HG03520 (cell line): ENCODE results near the gene CLCN3.
"Not testable (repeated sequence)": the region's sequence is repeated elsewhere in the genome, so short reads cannot be mapped to it uniquely, and the experiment has no call there.

Experiments
- ATAC-seq: cut with Tn5 transposase; IDR thresholded peaks from one replicate; pipeline ENCODE4 v1.9.1; 2021; ENCODE audit warnings: mild to moderate bottlenecking, moderate library complexity; ENCODE audit not compliant: unreplicated experiment

The CLCN3 gene

DNA sequence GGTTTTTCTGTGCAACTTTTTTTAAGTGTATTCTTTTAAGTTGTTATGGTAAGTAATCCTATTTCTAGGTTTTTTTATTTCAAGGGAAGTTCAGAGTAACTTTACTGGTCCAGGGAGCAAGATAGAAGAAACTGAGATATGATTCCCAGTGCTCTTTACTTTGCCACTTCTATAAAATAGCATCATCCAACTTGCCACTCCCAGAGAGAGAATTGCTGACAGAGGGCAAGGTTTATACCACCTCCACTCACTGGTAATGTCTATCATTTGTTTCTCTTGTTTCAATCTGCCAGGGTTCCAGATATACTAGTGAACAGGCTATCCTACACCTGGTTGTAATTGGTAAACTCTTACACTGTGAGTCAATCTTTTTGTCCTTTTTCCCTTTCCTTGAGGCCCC lies 3.5 kb upstream of the CLCN3 start:
- no peak for ATAC-seq

- no peak for ATAC-seq
These were observed 3.1 kb upstream of the CLCN3 start for GRCh38 chr4:169617306-169617705.

DNA sequence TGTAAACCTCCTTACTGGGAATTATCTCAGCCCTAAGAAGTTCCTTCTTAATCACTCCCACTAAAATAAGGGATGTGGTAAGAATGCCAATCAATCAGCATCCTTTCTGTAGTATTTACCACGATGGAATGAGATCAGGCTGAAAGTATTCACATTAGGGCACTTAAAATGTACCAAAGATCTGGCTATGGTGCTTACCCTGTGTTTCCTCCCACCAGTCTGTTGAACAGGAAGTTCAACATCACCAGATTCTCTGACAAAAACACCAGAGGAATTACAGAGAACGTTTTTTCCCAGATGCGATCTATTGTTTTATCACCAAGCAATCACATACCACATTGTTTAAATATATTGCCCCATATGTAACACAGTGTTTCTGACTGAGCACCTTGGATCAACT lies 2.1 kb upstream of the CLCN3 start:
- ATAC-seq: no peak

GRCh38 chr4:169618986-169619385 lies 1.4 kb upstream of the CLCN3 start:
- ATAC-seq: no peak

DNA sequence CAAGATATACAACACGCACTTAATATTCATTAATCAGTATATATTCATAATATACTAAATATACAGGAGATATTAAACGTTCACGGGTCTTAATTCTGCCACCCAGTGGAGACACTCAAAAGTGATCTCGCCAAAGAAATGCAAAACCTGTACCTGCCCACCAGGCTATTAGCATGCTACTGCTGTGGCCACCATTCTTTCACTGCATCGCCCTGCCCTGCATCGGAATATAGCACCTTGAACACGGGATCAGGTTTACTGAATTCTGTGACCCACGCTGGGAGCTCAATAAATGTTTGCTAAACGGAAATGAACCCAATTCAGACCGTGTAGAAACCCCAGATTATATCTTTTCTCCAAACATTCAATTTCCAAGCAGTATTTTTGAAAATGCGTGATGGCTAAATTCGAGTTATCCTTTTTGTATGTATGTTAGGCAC lies 840 bp upstream of the CLCN3 start:
- peak; percentile 42 for ATAC-seq

DNA sequence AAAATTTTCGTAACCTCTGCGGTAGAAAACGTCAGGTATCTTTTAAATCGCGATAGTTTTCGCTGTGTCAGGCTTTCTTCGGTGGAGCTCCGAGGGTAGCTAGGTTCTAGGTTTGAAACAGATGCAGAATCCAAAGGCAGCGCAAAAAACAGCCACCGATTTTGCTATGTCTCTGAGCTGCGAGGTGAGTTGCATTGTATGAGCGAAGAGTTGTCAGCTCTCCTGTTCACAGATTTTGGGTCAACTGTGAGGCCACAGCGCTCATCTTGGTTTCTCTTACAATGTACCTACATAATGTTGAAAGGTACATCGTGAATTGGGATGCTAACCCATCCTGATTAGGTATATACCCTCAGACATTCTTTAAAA lies 486 bp downstream of the CLCN3 start:
- no peak for ATAC-seq

DNA sequence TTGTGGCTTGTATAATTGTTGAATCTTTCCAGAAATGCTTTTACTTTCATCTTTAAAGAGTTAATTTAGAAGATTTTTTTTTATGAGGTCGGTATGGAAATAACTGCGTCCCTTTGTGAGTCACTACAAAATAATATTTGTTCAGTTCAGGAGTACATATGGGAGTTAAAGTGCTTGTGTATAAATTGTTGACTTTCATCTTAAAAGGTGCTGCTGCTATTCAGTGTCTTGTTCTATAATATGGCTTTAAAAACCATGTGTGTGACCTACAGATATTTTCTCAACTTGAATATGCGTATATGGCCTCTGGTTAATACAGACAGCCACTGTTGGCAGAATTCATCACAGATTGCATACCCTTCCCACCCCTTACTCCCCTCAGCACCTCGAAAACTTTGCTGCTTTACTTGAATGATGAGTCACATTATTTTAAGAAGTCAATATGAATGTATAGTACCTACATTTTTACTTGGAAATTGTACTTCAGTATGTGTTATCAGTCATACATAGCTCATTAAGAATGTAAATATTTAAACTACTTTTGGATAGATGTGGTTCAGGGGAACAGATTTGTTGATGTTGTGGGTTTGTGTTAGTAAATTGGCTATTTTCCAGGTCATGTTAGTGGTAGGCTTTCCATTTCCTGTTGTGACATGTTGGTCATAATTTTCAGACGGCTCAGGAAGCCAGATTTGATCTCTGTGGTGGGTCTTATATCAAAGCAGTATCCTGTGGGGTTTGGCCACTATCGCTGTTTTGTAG lies 1.5 kb downstream of the CLCN3 start:
- ATAC-seq: no peak

GRCh38 chr4:169622566-169622965 lies 2.2 kb downstream of the CLCN3 start:
- ATAC-seq: no peak

DNA sequence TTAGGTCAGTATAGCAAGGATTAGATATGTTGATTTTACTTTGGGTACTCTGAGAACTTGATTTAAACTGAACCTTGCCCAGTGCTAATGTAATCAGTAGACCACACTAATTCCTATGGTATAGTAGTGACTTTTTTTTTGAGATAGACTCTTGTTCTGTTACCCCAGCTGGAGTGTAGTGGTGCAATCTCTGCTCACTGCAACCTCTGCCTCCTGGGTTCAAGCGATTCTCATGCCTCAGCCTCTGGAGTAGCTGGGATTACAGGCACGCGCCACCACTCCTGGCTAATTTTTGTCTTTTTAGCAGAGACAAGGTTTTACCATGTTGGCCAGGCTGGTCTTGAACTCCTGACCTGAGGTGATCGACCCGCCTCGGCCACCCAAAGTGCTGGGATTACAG lies 3.6 kb downstream of the CLCN3 start:
- ATAC-seq: not testable (repeated sequence)

GRCh38 chr4:169625886-169626285 lies 5.5 kb downstream of the CLCN3 start:
- ATAC-seq: no peak

GRCh38 chr4:169626331-169627282 lies 6.2 kb downstream of the CLCN3 start:
- no peak for ATAC-seq

DNA sequence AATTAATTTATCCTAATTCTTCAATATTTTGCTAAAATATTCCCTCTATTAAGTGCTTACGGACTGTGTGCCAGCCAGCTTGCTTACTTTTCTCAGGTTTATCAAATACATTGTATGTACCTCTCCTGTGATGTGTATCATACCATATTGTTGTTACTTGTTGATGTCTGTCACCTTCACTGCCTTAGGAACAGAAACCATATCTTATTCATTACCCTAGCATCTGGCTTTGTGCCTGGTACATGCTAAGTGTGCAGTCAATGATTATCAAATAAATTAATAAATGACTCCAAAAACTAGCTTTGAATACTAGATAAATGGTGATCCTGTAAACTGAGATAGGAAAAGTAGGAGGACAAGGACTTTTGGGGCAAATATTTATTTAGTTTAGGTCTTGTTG lies 6.9 kb downstream of the CLCN3 start:
- peak; percentile 50 for ATAC-seq

DNA sequence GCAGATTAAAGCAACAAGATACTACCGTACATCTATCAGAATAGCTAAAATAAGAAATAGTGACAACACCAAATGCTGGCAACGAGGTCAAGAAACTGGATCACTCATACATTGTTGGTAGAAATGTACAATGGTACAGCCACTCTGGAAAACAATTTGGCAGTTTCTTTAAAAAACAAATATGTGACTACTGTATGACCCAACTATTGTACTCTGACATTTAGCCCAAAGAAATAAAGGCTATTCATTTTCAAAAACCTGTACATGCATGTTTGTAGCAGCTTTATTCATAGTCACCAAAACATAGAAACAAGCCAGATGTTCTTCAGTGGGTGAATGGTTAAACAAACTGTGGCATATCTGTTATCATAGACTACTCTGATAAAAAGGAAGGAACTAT lies 8.2 kb downstream of the CLCN3 start:
- ATAC-seq: no peak

GRCh38 chr4:169630069-169630468 lies 9.7 kb downstream of the CLCN3 start:
- ATAC-seq: no peak

- ATAC-seq: no peak
These were observed 12.5 kb downstream of the CLCN3 start for GRCh38 chr4:169632896-169633295.

DNA sequence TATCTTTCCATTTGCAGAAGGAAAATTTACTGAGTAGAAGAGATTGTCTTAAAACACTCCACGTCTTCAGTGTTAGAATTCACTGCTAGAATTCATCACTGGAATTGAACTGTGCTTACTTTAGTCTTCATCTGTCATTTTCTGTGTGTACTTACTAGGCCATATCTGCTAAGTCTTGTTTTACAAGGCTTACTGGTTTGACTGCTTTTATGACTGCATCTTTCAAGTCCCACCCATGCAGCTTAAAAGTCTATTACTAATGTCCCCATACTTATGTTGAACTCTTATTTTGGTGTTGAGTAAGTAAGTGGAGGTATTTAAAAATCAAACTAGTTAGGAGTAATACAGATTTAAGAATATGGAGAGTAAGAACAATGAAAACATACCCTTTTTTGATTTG lies 14.6 kb downstream of the CLCN3 start:
- ATAC-seq: no peak

DNA sequence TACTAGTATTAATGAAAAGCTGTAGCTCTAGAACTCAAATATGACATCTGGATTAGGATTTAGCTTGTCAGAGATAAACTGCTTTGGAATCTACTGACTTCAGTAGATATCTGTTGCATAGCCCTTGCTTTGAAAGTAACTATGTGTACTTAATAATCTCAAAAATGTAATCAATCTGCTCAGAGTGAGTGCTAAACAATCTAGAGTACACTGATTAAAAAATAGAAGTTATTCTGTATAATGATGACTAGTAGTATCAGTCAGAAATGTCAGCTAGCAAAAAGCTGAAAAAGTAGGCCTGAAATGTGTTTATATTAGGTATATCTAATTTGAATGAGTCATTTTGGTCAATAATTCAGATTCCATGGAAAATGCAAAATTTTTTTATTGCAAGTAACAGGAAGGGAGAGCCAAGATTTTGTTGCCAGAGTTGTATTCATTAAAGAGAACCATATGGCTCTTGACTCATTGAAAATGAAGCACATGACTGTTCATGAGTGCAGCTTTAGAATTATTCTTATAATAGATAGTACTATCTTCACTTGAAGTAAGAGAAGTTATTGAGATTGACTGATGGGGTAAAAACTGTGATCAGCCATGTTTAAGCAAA lies 20.0 kb downstream of the CLCN3 start:
- no peak for ATAC-seq

- no peak for ATAC-seq
These were observed 24.4 kb downstream of the CLCN3 start for GRCh38 chr4:169644802-169645201.

- no peak for ATAC-seq
These were observed 25.2 kb downstream of the CLCN3 start for GRCh38 chr4:169645627-169646026.

- ATAC-seq: no peak
These were observed 29.3 kb downstream of the CLCN3 start for GRCh38 chr4:169649545-169650226.
